A549 (cell line): ENCODE measurements around the gene ODAD2. TPM values are rescaled to one million over a fixed set of nuclear protein-coding genes. Genes with fewer than 3 reads are reported as not detected.
A peak's percentile ranks its signal among the peaks of the same experiment; 100 is the strongest.

Experiments
- ATAC-seq, 2 experiments: fragments of 200-7000 bp in 1 of 2; fragments of >200 bp in 1 of 2; cut with Nextera tagmentation in 1 of 2; cut with Tn5 transposase in 1 of 2; 3 replicates each; pipeline versions ENCODE4 v1.8.0 to v1.9.1; 2018 to 2020; ENCODE audit warnings: mild to moderate bottlenecking in 1 of 2, moderate library complexity in 1 of 2
- CTCF ChIA-PET: fragments of 300-600 bp; sonication (Branson Sonifier 250); formaldehyde crosslinking; extraction: SDS; loops from one replicate; lab custom pipeline; 2021; ENCODE audit warnings: antibody characterized with exemption, inconsistent platforms; lab: Yijun Ruan, JAX
- POLR2A ChIA-PET: fragments of 350-600 bp; formaldehyde crosslinking; extraction: SDS; loops from one replicate; lab custom pipeline; 2021; ENCODE audit warnings: antibody characterized with exemption, inconsistent platforms; lab: Yijun Ruan, JAX
- DNase-seq, 2 experiments: peaks; one replicate each; pipeline versions ENCODE4 v3.0.0 to v3.0.0-alpha.2; 2011 to 2016; ENCODE audit warnings: low read depth in 1 of 2, low spot score in 1 of 2
- FAIRE-seq: peaks from 2 replicates; lab custom pipeline; 2011; peaks lifted over from hg19 to GRCh38; lab: Jason Lieb, UNC
- H3K27ac ChIP-seq, 2 experiments: fragments of >200 bp; sonication (Bioruptor Twin); formaldehyde crosslinking; 3 replicates each; pipeline ENCODE4 v1.5.1; 2016 to 2017
- H3K4me1 ChIP-seq: fragments of >200 bp; sonication (Bioruptor Twin); formaldehyde crosslinking; 3 replicates; pipeline ENCODE4 v1.6.1; 2016
- H3K4me2 ChIP-seq: fragments of >200 bp; sonication (Bioruptor Twin); formaldehyde crosslinking; 3 replicates; pipeline ENCODE4 v1.6.1; 2016
- H3K4me3 ChIP-seq: fragments of >200 bp; sonication (Bioruptor Twin); formaldehyde crosslinking; 3 replicates; pipeline ENCODE4 v1.5.1; 2016
- H3K9me3 ChIP-seq: fragments of >200 bp; sonication (Bioruptor Twin); formaldehyde crosslinking; 3 replicates; pipeline ENCODE4 v1.6.1; 2016
- CBX2 ChIP-seq: fragments of 200-600 bp; sonication (generic); IDR thresholded peaks from 2 replicates; pipeline ENCODE4 v1.6.1; 2016; ENCODE audit warnings: low read depth, mild to moderate bottlenecking, borderline replicate concordance
- CEBPB ChIP-seq, 2 experiments: fragments of >200 bp in 1 of 2; sonication (Bioruptor Twin) in 1 of 2; formaldehyde crosslinking in 1 of 2; IDR thresholded peaks; 2 replicates each; pipeline ENCODE4 v1.6.1; 2012 to 2016
- CTCF ChIP-seq: fragments of >200 bp; sonication (Bioruptor Twin); formaldehyde crosslinking; IDR thresholded peaks from 3 replicates; pipeline ENCODE4 v1.5.1; 2016
- FOSB ChIP-seq: fragments of 250-450 bp; sonication (Bioruptor Pico); IDR thresholded peaks from 2 replicates; pipeline ENCODE4 v1.5.0; 2020; ENCODE audit warnings: mild to moderate bottlenecking, moderate library complexity
- FOSL2 ChIP-seq, 2 experiments: fragments of 450-650 bp in 1 of 2; fragments of >200 bp in 1 of 2; sonication (Bioruptor Twin) in 1 of 2; formaldehyde crosslinking; IDR thresholded peaks; 2 replicates each; pipeline versions ENCODE4 v1.5.0 to v1.6.1; 2016 to 2020; ENCODE audit warnings: mild to moderate bottlenecking in 1 of 2, moderate library complexity in 1 of 2
- HDAC2 ChIP-seq: fragments of 200-600 bp; sonication (generic); IDR thresholded peaks from 2 replicates; pipeline ENCODE4 v1.6.1; 2016
- HOXB13 ChIP-seq: fragments of 250-450 bp; sonication (Bioruptor Pico); IDR thresholded peaks from 2 replicates; pipeline ENCODE4 v1.5.0; 2020; ENCODE audit warnings: low read depth, mild to moderate bottlenecking, moderate library complexity
- JUNB ChIP-seq: fragments of >200 bp; sonication (Bioruptor Twin); formaldehyde crosslinking; IDR thresholded peaks from 2 replicates; pipeline ENCODE4 v1.6.1; 2016
- KDM5A ChIP-seq: fragments of 200-600 bp; sonication (generic); IDR thresholded peaks from 2 replicates; pipeline ENCODE4 v1.6.1; 2016; ENCODE audit warnings: antibody characterized with exemption, mild to moderate bottlenecking
- MAFK ChIP-seq: fragments of 450-650 bp; IDR thresholded peaks from 2 replicates; pipeline ENCODE4 v1.6.1; 2014; ENCODE audit not compliant: partially characterized antibody
- MYC ChIP-seq: IDR thresholded peaks from 2 replicates; pipeline ENCODE4 v1.6.1; 2012; ENCODE audit warnings: mild to moderate bottlenecking, inconsistent platforms, low read length, improper control_type of control experiment, borderline replicate concordance
- NR3C1 ChIP-seq: fragments of >200 bp; sonication (Bioruptor Twin); formaldehyde crosslinking; IDR thresholded peaks from 3 replicates; pipeline ENCODE4 v1.6.1; 2017
- PHF8 ChIP-seq: fragments of 200-600 bp; sonication (generic); IDR thresholded peaks from 2 replicates; pipeline ENCODE4 v1.6.1; 2016; ENCODE audit warnings: low read depth, mild to moderate bottlenecking, antibody characterized with exemption, moderate library complexity, borderline replicate concordance
- SREBF2 ChIP-seq: fragments of 450-650 bp; IDR thresholded peaks from 2 replicates; pipeline ENCODE4 v1.6.1; 2014; ENCODE audit warnings: mild to moderate bottlenecking, moderate library complexity
- TFCP2L1 ChIP-seq: fragments of 250-450 bp; sonication (Bioruptor Pico); IDR thresholded peaks from 2 replicates; pipeline ENCODE4 v1.5.0; 2021; ENCODE audit warnings: mild to moderate bottlenecking
- ZNF302 ChIP-seq: fragments of 250-450 bp; sonication (Bioruptor Pico); IDR thresholded peaks from 2 replicates; pipeline ENCODE4 v1.9.0; 2021; ENCODE audit warnings: inconsistent platforms, mild to moderate bottlenecking, moderate library complexity
- WGBS: methylation state at CpG from one replicate; pipeline ENCODE4 v1.1.6; 2017; ENCODE audit errors: missing lambda C conversion rate; 5-methylcytosine and 5-hydroxymethylcytosine counted together
- polyA plus RNA-seq, 4 experiments: library from polyadenylated mRNA; depleted of rRNA in 3 of 4; stranded (reverse); fragments of >200 nt; fragmentation: RNase III in 1 of 4; extraction: RNeasy Plus Mini Kit Qiagen cat#74134 plus additional on column Dnase treatment in 1 of 4; gene quantifications; 2 replicates in 3 of 4; 3 replicates in 1 of 4; pipeline ENCODE4 v1.2.3, GENCODE V29; 2011 to 2017
- TF ChIP-seq, protein P1 (sequence below): fragments of 150-350 bp; IDR thresholded peaks from 2 replicates; pipeline ENCODE4 v1.6.1; 2014; ENCODE audit warnings: low read depth, mild to moderate bottlenecking, low read length
- TF ChIP-seq, protein P2 (sequence below): fragments of >200 bp; sonication (Bioruptor Twin); formaldehyde crosslinking; IDR thresholded peaks from 2 replicates; pipeline ENCODE4 v1.6.1; 2016
- TF ChIP-seq, protein P3 (sequence below): IDR thresholded peaks from 2 replicates; pipeline ENCODE4 v1.6.1; 2012

Gene ODAD2
- polyA plus RNA-seq, 2 of the 4 experiments (the other 2 are of a cell fraction), result not detected

- Histone ChIP-seq H3K9me3 (no peaks in the 10 kb centered on the region), H3K27ac (no peak overlapping the region), H3K4me2 (0 out of 3 replicates have a peak overlapping the region, but pooled peaks have one; percentile 10), H3K4me1 (no peaks in the 10 kb centered on the region), H3K4me3 (no peak overlapping the region)
- ATAC-seq (no peak), FAIRE-seq (no peak), DNase-seq (no peak)
- TF ChIP-seq HOXB13 (CRISPR knock-in tag) (no peak), HDAC2 (no peak), ZNF302 (no peak), KDM5A (no peak), MYC (no peak), MAFK (no peak), PHF8 (no peak), JUNB (no peak), FOSB (CRISPR knock-in tag) (no peak), CTCF (no peak), TFCP2L1 (CRISPR knock-in tag) (no peak)
- TF ChIP-seq, protein P1, sequence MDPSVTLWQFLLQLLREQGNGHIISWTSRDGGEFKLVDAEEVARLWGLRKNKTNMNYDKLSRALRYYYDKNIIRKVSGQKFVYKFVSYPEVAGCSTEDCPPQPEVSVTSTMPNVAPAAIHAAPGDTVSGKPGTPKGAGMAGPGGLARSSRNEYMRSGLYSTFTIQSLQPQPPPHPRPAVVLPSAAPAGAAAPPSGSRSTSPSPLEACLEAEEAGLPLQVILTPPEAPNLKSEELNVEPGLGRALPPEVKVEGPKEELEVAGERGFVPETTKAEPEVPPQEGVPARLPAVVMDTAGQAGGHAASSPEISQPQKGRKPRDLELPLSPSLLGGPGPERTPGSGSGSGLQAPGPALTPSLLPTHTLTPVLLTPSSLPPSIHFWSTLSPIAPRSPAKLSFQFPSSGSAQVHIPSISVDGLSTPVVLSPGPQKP, result no peak
- TF ChIP-seq, protein P2, sequence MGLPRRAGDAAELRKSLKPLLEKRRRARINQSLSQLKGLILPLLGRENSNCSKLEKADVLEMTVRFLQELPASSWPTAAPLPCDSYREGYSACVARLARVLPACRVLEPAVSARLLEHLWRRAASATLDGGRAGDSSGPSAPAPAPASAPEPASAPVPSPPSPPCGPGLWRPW, result no peak
- TF ChIP-seq, protein P3, sequence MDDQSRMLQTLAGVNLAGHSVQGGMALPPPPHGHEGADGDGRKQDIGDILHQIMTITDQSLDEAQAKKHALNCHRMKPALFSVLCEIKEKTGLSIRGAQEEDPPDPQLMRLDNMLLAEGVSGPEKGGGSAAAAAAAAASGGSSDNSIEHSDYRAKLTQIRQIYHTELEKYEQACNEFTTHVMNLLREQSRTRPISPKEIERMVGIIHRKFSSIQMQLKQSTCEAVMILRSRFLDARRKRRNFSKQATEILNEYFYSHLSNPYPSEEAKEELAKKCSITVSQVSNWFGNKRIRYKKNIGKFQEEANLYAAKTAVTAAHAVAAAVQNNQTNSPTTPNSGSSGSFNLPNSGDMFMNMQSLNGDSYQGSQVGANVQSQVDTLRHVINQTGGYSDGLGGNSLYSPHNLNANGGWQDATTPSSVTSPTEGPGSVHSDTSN, result no peak
- WGBS, result 3% methylated on average over 7 of the region's 8 CpGs
- POLR2A ChIA-PET, result no interaction called here
- CTCF ChIA-PET, result interaction anchor here (1.6 kb wide), 1 partner anchor 281 kb away, joined by 4 read pairs; no protein-coding TSS in a partner anchor
Measured at GRCh38 chr10:27899058-27899457, 99.8 kb downstream of the ODAD2 start.

DNA sequence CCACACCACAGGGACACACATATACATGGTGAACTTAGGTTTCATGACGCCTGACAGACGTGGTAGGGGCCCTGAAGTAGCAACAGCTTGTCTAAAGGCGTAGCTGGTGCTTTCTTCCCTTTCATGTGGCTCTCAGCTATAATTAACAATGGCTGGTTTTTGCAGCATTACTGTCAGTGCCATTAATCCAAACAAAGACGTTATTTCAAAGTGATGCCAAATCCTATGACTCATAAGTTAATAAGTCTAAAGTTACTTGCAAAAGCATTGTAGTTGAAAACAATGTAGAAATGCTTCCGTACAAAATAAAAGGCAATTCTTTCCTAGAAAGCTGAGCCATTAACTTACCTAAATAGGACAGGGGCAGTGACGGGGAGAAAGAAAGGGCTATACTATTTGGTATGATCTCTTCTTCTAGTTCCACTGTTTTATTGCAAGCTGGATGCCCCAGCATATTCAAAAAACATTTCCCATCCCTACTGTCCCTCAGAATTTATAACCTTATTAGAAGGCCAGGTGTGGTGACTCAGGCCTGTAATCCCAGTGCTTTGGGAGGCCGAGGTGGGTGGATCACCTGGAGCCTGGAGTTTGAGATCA lies 105.4 kb downstream of the ODAD2 start:
- DNase-seq, result no peak
- ChIA-PET POLR2A (no interaction called here), CTCF (no interaction called here)
- Histone ChIP-seq H3K4me2 (no peak overlapping the region), H3K4me1 (no peaks in the 10 kb centered on the region), H3K27ac (no peak overlapping the region), H3K9me3 (no peaks in the 10 kb centered on the region), H3K4me3 (no peak overlapping the region)
- no peak for ATAC-seq
- TF ChIP-seq FOSL2 (IDR thresholded peaks at IDR 0.05) (no peak), FOSL2 (CRISPR knock-in tag; IDR thresholded peaks at IDR 0.05) (peak; percentile 22; the same call in 1 of the 2 replicates), HDAC2 (no peak)
- WGBS, result 9% methylated on average over 7 of the region's 7 CpGs
- no peak for FAIRE-seq

- Histone ChIP-seq H3K4me3 (no peak overlapping the region), H3K9me3 (no peaks in the 10 kb centered on the region), H3K27ac (no peak overlapping the region), H3K4me2 (no peak overlapping the region), H3K4me1 (no peaks in the 10 kb centered on the region)
- DNase-seq (no peak), ATAC-seq (no peak), FAIRE-seq (no peak)
- POLR2A ChIA-PET, result no interaction called here
- CTCF ChIA-PET, result no interaction called here
- 20% methylated on average over 3 of the region's 3 CpGs for WGBS
- TF ChIP-seq, protein P2, result no peak
- TF ChIP-seq CEBPB (IDR thresholded peaks at IDR 0.05) (no peak), SREBF2 (no peak), HOXB13 (CRISPR knock-in tag) (no peak), NR3C1 (no peak), CBX2 (no peak), FOSB (CRISPR knock-in tag) (no peak)
- TF ChIP-seq, all 56 proteins: peak for 0
Measured at GRCh38 chr10:27890971-27891370, 107.9 kb downstream of the ODAD2 start.
